HepG2 (cell line): ENCODE data around the gene MUC13. TPM values are rescaled to one million over a fixed set of nuclear protein-coding genes. Genes with fewer than 3 reads are reported as not detected.

ENCODE experiments used
- ATAC-seq: fragments of 200-7000 bp; cut with Tn5 transposase; 3 replicates; pipeline ENCODE4 v1.9.1; 2020; ENCODE audit warnings: mild to moderate bottlenecking, moderate library complexity
- BruUV-seq: library from RNA; stranded (reverse); fragments of 400-500 nt; replicated peaks from 2 replicates; lab custom pipeline; 2021; lab: Mats Ljungman, UMichigan
- CTCF ChIA-PET: fragments of 300-600 bp; formaldehyde crosslinking; extraction: SDS; loops from one replicate; lab custom pipeline; 2021; ENCODE audit warnings: low total read pairs, inconsistent platforms, low intra/inter-chr PET ratio; lab: Yijun Ruan, JAX
- POLR2A ChIA-PET: fragments of 350-600 bp; sonication (Branson Sonifier 250); formaldehyde crosslinking; loops from one replicate; lab custom pipeline; 2020; ENCODE audit warnings: antibody characterized with exemption, inconsistent platforms; lab: Yijun Ruan, JAX
- DNase-seq: peaks from one replicate; pipeline ENCODE4 v3.0.0-alpha.2; 2015; ENCODE audit warnings: low spot score
- FAIRE-seq: peaks from 3 replicates; lab custom pipeline; 2011; peaks lifted over from hg19 to GRCh38; lab: Jason Lieb, UNC
- H2AFZ ChIP-seq: one replicate; pipeline ENCODE4 v1.6.1; 2011; ENCODE audit warnings: low read length, inconsistent platforms
- H3K27ac ChIP-seq: fragments of 300-600 bp; 3 replicates; pipeline ENCODE4 v1.8.0; 2011; ENCODE audit warnings: mixed run types, mild to moderate bottlenecking, mixed read lengths, low read length, inconsistent platforms; ENCODE audit not compliant: insufficient read depth; ENCODE audit errors: extremely low read length
- H3K27me3 ChIP-seq, 2 experiments: fragments of 200-600 bp in 1 of 2; 2 replicates in 1 of 2; 3 replicates in 1 of 2; pipeline versions ENCODE4 v1.6.0 to v1.8.0; 2011; ENCODE audit warnings: low read length in 2 of 2, mild to moderate bottlenecking in 2 of 2, moderate library complexity in 2 of 2, inconsistent platforms in 1 of 2; ENCODE audit not compliant: insufficient read depth in 2 of 2, control insufficient read depth in 1 of 2
- H3K36me3 ChIP-seq, 2 experiments: fragments of 200-600 bp in 1 of 2; replicated peaks in 1 of 2; 2 replicates in 1 of 2; 3 replicates in 1 of 2; pipeline versions ENCODE4 v1.5.1 to v1.8.0; 2011; ENCODE audit warnings: low read length in 2 of 2, inconsistent platforms in 1 of 2; ENCODE audit not compliant: insufficient read depth in 2 of 2, control insufficient read depth in 1 of 2
- H3K4me1 ChIP-seq: 2 replicates; pipeline ENCODE4 v1.5.1; 2012; ENCODE audit warnings: low read length, inconsistent platforms; ENCODE audit not compliant: insufficient read depth
- H3K4me2 ChIP-seq: 2 replicates; pipeline ENCODE4 v1.6.0; 2011; ENCODE audit warnings: low read depth, low read length, inconsistent platforms
- H3K4me3 ChIP-seq, 3 experiments: fragments of 200-600 bp in 1 of 3; sonication (generic), shearing (Covaris generic) in 1 of 3; replicated peaks in 1 of 3; 2 replicates each; pipeline ENCODE4 v1.5.1; 2011 to 2016; ENCODE audit warnings: low read length in 3 of 3, inconsistent platforms in 2 of 3, low read depth in 2 of 3, mild to moderate bottlenecking in 2 of 3, control low read depth in 1 of 3, mixed read lengths in 1 of 3; ENCODE audit not compliant: insufficient read depth in 1 of 3
- H3K79me2 ChIP-seq: one replicate; pipeline ENCODE4 v1.6.1; 2011; ENCODE audit warnings: low read length, inconsistent platforms; ENCODE audit not compliant: insufficient read depth
- H3K9ac ChIP-seq: 2 replicates; pipeline ENCODE4 v1.6.0; 2011; ENCODE audit warnings: mild to moderate bottlenecking, low read depth, low read length, inconsistent platforms; ENCODE audit not compliant: insufficient read depth
- H3K9me3 ChIP-seq: 2 replicates; pipeline ENCODE4 v1.5.1; 2012; ENCODE audit warnings: mild to moderate bottlenecking, low read length
- H4K20me1 ChIP-seq: 2 replicates; pipeline ENCODE4 v1.6.0; 2011; ENCODE audit warnings: inconsistent platforms, mild to moderate bottlenecking, low read length, moderate library complexity; ENCODE audit not compliant: insufficient read depth
- ATF3 ChIP-seq: sonication (generic); formaldehyde crosslinking; IDR thresholded peaks from 2 replicates; pipeline ENCODE4 v1.4.0; 2020; ENCODE audit warnings: missing genetic modification reagents
- CBX1 ChIP-seq: IDR thresholded peaks from one replicate; pipeline ENCODE4 v1.6.1; 2016; ENCODE audit warnings: antibody characterized with exemption, low read depth
- CREB3 ChIP-seq: sonication (generic); formaldehyde crosslinking; IDR thresholded peaks from 2 replicates; pipeline ENCODE4 v1.5.0; 2020; ENCODE audit warnings: missing genetic modification reagents
- MAX ChIP-seq: IDR thresholded peaks from 2 replicates; pipeline ENCODE4 v1.6.1; 2012; ENCODE audit warnings: inconsistent platforms
- SMC3 ChIP-seq: IDR thresholded peaks from 2 replicates; pipeline ENCODE4 v1.6.1; 2011; ENCODE audit warnings: low read length, improper control_type of control experiment
- SNAI1 ChIP-seq: sonication (generic); formaldehyde crosslinking; IDR thresholded peaks from 2 replicates; pipeline ENCODE4 v1.5.0; 2020; ENCODE audit warnings: mild to moderate bottlenecking, missing genetic modification reagents, borderline replicate concordance
- SRSF1 ChIP-seq: fragments of 200-400 bp; formaldehyde crosslinking; optimal IDR thresholded peaks from 2 replicates; pipeline ENCODE3; 2017; ENCODE audit warnings: mild to moderate bottlenecking, low read depth, low read length, moderate library complexity
- YEATS4 ChIP-seq: sonication (generic); formaldehyde crosslinking; IDR thresholded peaks from 2 replicates; pipeline ENCODE4 v1.4.0; 2020; ENCODE audit warnings: missing genetic modification reagents, borderline replicate concordance
- YY1 ChIP-seq: IDR thresholded peaks from 2 replicates; pipeline ENCODE4 v1.6.1; 2011; ENCODE audit warnings: low read length, low read depth, moderate library complexity, mild to moderate bottlenecking; ENCODE audit not compliant: insufficient read depth, insufficient replicate concordance
- ZBTB40 ChIP-seq, 2 experiments: fragments of 450-650 bp in 1 of 2; sonication (generic) in 1 of 2; formaldehyde crosslinking in 1 of 2; IDR thresholded peaks; 2 replicates each; pipeline versions ENCODE4 v1.6.1 to v1.8.0; 2016 to 2022; ENCODE audit warnings: antibody characterized with exemption in 1 of 2, mild to moderate bottlenecking in 1 of 2, missing genetic modification reagents in 1 of 2
- ZNF10 ChIP-seq: sonication (generic); formaldehyde crosslinking; IDR thresholded peaks from 2 replicates; pipeline ENCODE4 v1.4.0; 2020; ENCODE audit warnings: mild to moderate bottlenecking, low read depth, missing genetic modification reagents, borderline replicate concordance
- ZNF547 ChIP-seq: sonication (generic); formaldehyde crosslinking; IDR thresholded peaks from 2 replicates; pipeline ENCODE4 v1.5.1; 2020; ENCODE audit warnings: mild to moderate bottlenecking, missing genetic modification reagents
- ZNF704 ChIP-seq: sonication (generic); formaldehyde crosslinking; IDR thresholded peaks from 2 replicates; pipeline ENCODE4 v1.8.1; 2023; ENCODE audit warnings: mild to moderate bottlenecking, inconsistent platforms, moderate library complexity, missing genetic modification reagents, borderline replicate concordance
- WGBS: methylation state at CpG from one replicate; pipeline ENCODE4 v1.1.6; 2017; ENCODE audit warnings: low lambda C conversion rate; 5-methylcytosine and 5-hydroxymethylcytosine counted together
- in situ Hi-C: cut with HindIII; loops from 2 replicates; pipeline ENCODE4 v1.10.0; 2017; ENCODE audit warnings: low pct_unique_long_range_greater_than_20kb; ENCODE audit not compliant: extremely low pct_ligation_motif_present
- intact Hi-C: fragments of 100-400 bp; cut with micrococcal nuclease; formaldehyde crosslinking; loops from one replicate; pipeline ENCODE4 v1.10.0; 2022; ENCODE audit not compliant: unreplicated experiment
- polyA plus RNA-seq, 8 experiments: library from polyadenylated mRNA; depleted of rRNA in 3 of 8; stranded (reverse) in 7 of 8; unstranded in 1 of 8; fragments of >200 nt; fragmentation: Illumina TruSeq in 4 of 8; extraction: Trizol in 4 of 8; gene quantifications; 2 replicates each; pipeline versions ENCODE4 v1.2.1 to v1.2.3, GENCODE V29; 2011 to 2016; ENCODE audit warnings: low read depth in 4 of 8, missing spikeins in 1 of 8, mixed read lengths in 1 of 8; ENCODE audit not compliant: insufficient read depth in 1 of 8
- total RNA-seq, 5 experiments: library from RNA; depleted of rRNA; stranded (reverse); fragments of >200 nt; fragmentation: Illumina TruSeq; extraction: Trizol; gene quantifications; 2 replicates each; pipeline ENCODE4 v1.2.3, GENCODE V29; 2016; ENCODE audit warnings: low read depth in 1 of 5

The MUC13 gene
- total and polyA plus RNA-seq, 2 of the 13 experiments (the other 11 are each of a cell fraction or from before 2014, with no cell fraction given): 0.04 to 1.2 TPM

GRCh38 chr3:124860599-124860998 is 74.0 kb downstream of the MUC13 start:
- Histone ChIP-seq H3K4me2 (no peak overlapping the region), H3K27ac (no peak overlapping the region), H3K27me3 (no peaks in the 10 kb centered on the region), H3K9ac (no peak overlapping the region), H3K9me3 (no peaks in the 10 kb centered on the region), H3K36me3 (peaks cover 26 to 69% of the 10 kb centered on the region in 2 experiments), H3K4me1 (no peaks in the 10 kb centered on the region), H2AFZ (no peak overlapping the region), H3K79me2 (peaks cover 9% of the 10 kb centered on the region), H3K4me3 (no peak overlapping the region), H4K20me1 (no peaks in the 10 kb centered on the region)
- intact Hi-C loops (no loop called here), in situ Hi-C loops (no loop called here)
- FAIRE-seq (no peak), ATAC-seq (no peak), DNase-seq (peak; percentile 28)
- no TSS peak for BruUV-seq
- POLR2A ChIA-PET: no interaction called here
- CTCF ChIA-PET: no interaction called here
- 100% methylated on average over 1 of the region's 1 CpG for WGBS
- TF ChIP-seq ATF3 (CRISPR knock-in tag) (no peak), YY1 (no peak), ZNF10 (CRISPR knock-in tag) (no peak), SMC3 (no peak), YEATS4 (CRISPR knock-in tag) (no peak), SNAI1 (CRISPR knock-in tag) (no peak), MAX (no peak), ZNF704 (CRISPR knock-in tag) (no peak), SRSF1 (no peak), ZBTB40 (IDR thresholded peaks at IDR 0.05) (no peak), ZBTB40 (CRISPR knock-in tag; IDR thresholded peaks at IDR 0.05) (no peak), CBX1 (no peak), ZNF547 (CRISPR knock-in tag) (no peak), CREB3 (CRISPR knock-in tag) (no peak)
